C4-2B (cell line): ENCODE data around the gene CHPT1.

Experiments
- CTCF ChIP-seq: fragments of 450-650 bp; conservative IDR thresholded peaks from 2 replicates; pipeline ENCODE4 v1.5.1; 2017; ENCODE audit warnings: mild to moderate bottlenecking
- ZFX ChIP-seq: fragments of 450-650 bp; IDR thresholded peaks from 2 replicates; pipeline ENCODE4 v1.6.1; 2017

- TF ChIP-seq CTCF = no peak
- no peak for TF ChIP-seq ZFX
These were observed 22.1 kb downstream of the CHPT1 start for GRCh38 chr12:101719566-101719965.
